Bronchial epithelial cell (primary cell): ENCODE measurements around the gene ANKS6. TPM values are rescaled to one million over a fixed set of nuclear protein-coding genes. Genes with fewer than 3 reads are reported as not detected.

Experiments
- DNase-seq: peaks from one replicate; pipeline ENCODE4 v3.0.0-alpha.2; 2010; ENCODE audit warnings: low read depth
- FAIRE-seq: peaks from 2 replicates; lab custom pipeline; 2011; peaks lifted over from hg19 to GRCh38; lab: Jason Lieb, UNC
- H3K27me3 ChIP-seq: 2 replicates; pipeline ENCODE4 v1.5.1; 2011; ENCODE audit warnings: low read length; ENCODE audit not compliant: control insufficient read depth, insufficient read depth
- H3K36me3 ChIP-seq: 2 replicates; pipeline ENCODE4 v1.5.1; 2011; ENCODE audit warnings: low read length; ENCODE audit not compliant: control insufficient read depth, insufficient read depth
- H3K4me3 ChIP-seq: 2 replicates; pipeline ENCODE4 v1.5.1; 2011; ENCODE audit warnings: mild to moderate bottlenecking, low read depth, low read length, control low read depth
- CTCF ChIP-seq: IDR thresholded peaks from 2 replicates; pipeline ENCODE4 v1.5.1; 2011; ENCODE audit warnings: mild to moderate bottlenecking, moderate library complexity, low read length, control low read depth, inconsistent platforms; ENCODE audit not compliant: insufficient read depth, severe bottlenecking
- total RNA-seq: library from RNA; depleted of rRNA; stranded (reverse); fragments of >200 nt; gene quantifications from 2 replicates; pipeline ENCODE4 v1.2.1, GENCODE V29; 2014

The ANKS6 gene
- total RNA-seq, 1 donor from 2014 or later = 32.1 TPM

- FAIRE-seq (no peak), DNase-seq (no peak)
- Histone ChIP-seq H3K4me3 (no peak overlapping the region), H3K27me3 (peaks cover 8% of the 10 kb centered on the region), H3K36me3 (no peaks in the 10 kb centered on the region)
- TF ChIP-seq CTCF = no peak
These were observed 95.6 kb downstream of the ANKS6 start for GRCh38 chr9:98700801-98701200.

GRCh38 chr9:98698856-98699255 is 97.5 kb downstream of the ANKS6 start:
- DNase-seq = no peak
- Histone ChIP-seq H3K36me3 (no peaks in the 10 kb centered on the region), H3K4me3 (no peak overlapping the region), H3K27me3 (peaks cover 2% of the 10 kb centered on the region)
- no peak for FAIRE-seq
- TF ChIP-seq CTCF = no peak

- no peak for TF ChIP-seq CTCF
- Histone ChIP-seq H3K4me3 (no peak overlapping the region), H3K27me3 (peaks cover 5% of the 10 kb centered on the region), H3K36me3 (no peaks in the 10 kb centered on the region)
- DNase-seq (no peak), FAIRE-seq (no peak)
These were observed 101.4 kb downstream of the ANKS6 start for GRCh38 chr9:98694943-98695342.

- TF ChIP-seq CTCF = no peak
- FAIRE-seq = no peak
- Histone ChIP-seq H3K36me3 (no peaks in the 10 kb centered on the region), H3K27me3 (peaks cover 5% of the 10 kb centered on the region), H3K4me3 (no peak overlapping the region)
- no peak for DNase-seq
These were observed 104.0 kb downstream of the ANKS6 start for GRCh38 chr9:98692392-98692791.

- Histone ChIP-seq H3K36me3 (no peaks in the 10 kb centered on the region), H3K4me3 (no peak overlapping the region), H3K27me3 (peaks cover 5% of the 10 kb centered on the region)
- FAIRE-seq (no peak), DNase-seq (no peak)
- TF ChIP-seq CTCF = no peak
These were observed 104.5 kb downstream of the ANKS6 start for GRCh38 chr9:98691890-98692289.

- no peak overlapping the region for H3K4me3 ChIP-seq
- DNase-seq = no peak
- no peak for FAIRE-seq
- TF ChIP-seq CTCF = no peak
- H3K27me3 ChIP-seq = peaks cover 3% of the 10 kb centered on the region
- no peaks in the 10 kb centered on the region for H3K36me3 ChIP-seq
These were observed 105.7 kb downstream of the ANKS6 start for GRCh38 chr9:98690686-98691085.
